ENCODE data around the gene AHSG.

- TF ChIP-seq, protein P1, sequence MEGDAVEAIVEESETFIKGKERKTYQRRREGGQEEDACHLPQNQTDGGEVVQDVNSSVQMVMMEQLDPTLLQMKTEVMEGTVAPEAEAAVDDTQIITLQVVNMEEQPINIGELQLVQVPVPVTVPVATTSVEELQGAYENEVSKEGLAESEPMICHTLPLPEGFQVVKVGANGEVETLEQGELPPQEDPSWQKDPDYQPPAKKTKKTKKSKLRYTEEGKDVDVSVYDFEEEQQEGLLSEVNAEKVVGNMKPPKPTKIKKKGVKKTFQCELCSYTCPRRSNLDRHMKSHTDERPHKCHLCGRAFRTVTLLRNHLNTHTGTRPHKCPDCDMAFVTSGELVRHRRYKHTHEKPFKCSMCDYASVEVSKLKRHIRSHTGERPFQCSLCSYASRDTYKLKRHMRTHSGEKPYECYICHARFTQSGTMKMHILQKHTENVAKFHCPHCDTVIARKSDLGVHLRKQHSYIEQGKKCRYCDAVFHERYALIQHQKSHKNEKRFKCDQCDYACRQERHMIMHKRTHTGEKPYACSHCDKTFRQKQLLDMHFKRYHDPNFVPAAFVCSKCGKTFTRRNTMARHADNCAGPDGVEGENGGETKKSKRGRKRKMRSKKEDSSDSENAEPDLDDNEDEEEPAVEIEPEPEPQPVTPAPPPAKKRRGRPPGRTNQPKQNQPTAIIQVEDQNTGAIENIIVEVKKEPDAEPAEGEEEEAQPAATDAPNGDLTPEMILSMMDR (IDR thresholded peaks at IDR 0.05): no peak
- no peak for TF ChIP-seq POLR2A (IDR thresholded peaks at IDR 0.05)
Observed at GRCh38 chr3:186644683-186645082, 31.8 kb downstream of the AHSG start.
